Stomach smooth muscle (tissue), 2 donors: ENCODE results near the gene PTPRT.

ENCODE experiments used
- H3K27ac ChIP-seq: one replicate; pipeline ENCODE4 v1.7.0; 2013; ENCODE audit warnings: mild to moderate bottlenecking, low read length, inconsistent platforms
- H3K27me3 ChIP-seq, 2 donors: one replicate each; pipeline ENCODE4 v1.7.0; 2013; ENCODE audit warnings: low read length in 2 of 2; ENCODE audit not compliant: insufficient read depth in 2 of 2, control insufficient read depth in 1 of 2
- H3K36me3 ChIP-seq, 2 donors: one replicate each; pipeline ENCODE4 v1.7.0; 2013; ENCODE audit warnings: low read length in 2 of 2; ENCODE audit not compliant: control insufficient read depth in 2 of 2, insufficient read depth in 2 of 2
- H3K4me1 ChIP-seq: one replicate; pipeline ENCODE4 v1.7.0; 2013; ENCODE audit warnings: low read length; ENCODE audit not compliant: control insufficient read depth, insufficient read depth
- H3K4me3 ChIP-seq, 2 donors: one replicate each; pipeline ENCODE4 v1.7.0; 2013; ENCODE audit warnings: low read length in 2 of 2
- H3K9ac ChIP-seq, 2 donors: one replicate each; pipeline ENCODE4 v1.7.0; 2013; ENCODE audit warnings: low read length in 2 of 2, mild to moderate bottlenecking in 1 of 2
- H3K9me3 ChIP-seq, 2 donors: one replicate each; pipeline ENCODE4 v1.7.0; 2013; ENCODE audit warnings: low read length in 2 of 2; ENCODE audit not compliant: control insufficient read depth in 2 of 2
- donor health status: healthy.
- donor health status: Pancreatic carcinoma.

PTPRT gene

GRCh38 chr20:42276718-42277602, 912.7 kb downstream of the PTPRT start:
- Histone ChIP-seq H3K4me1 (no peaks in the 10 kb centered on the region), H3K9me3 (peaks cover 0 to 4% of the 10 kb centered on the region in 2 donors), H3K27ac (no peak overlapping the region), H3K36me3 (no peaks in the 10 kb centered on the region), H3K9ac (no peak overlapping the region), H3K27me3 (no peaks in the 10 kb centered on the region), H3K4me3 (no peak overlapping the region)

DNA sequence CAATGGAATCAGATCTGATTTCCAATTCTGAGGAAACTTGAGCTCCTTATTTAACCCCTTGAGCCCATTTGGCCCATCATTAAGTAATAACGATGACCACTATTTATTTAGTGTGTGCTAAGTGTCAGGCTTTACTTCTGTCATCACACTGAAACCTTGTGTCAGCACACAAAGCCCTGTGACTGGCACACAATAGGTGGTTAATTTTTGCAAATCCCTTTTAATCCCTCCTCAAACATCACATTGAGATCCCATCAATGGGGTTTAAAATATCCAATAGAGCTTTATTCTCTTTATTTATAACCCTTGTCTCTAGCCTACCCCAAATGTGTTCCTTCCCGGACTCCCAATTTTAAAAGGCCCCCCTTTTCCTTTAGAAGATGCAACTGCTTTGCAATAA, 914.7 kb downstream of the PTPRT start:
- Histone ChIP-seq H3K27ac (no peak overlapping the region), H3K4me3 (no peak overlapping the region), H3K36me3 (no peaks in the 10 kb centered on the region), H3K4me1 (no peaks in the 10 kb centered on the region), H3K27me3 (no peaks in the 10 kb centered on the region), H3K9ac (no peak overlapping the region), H3K9me3 (peaks cover 0 to 4% of the 10 kb centered on the region in 2 donors)

- H3K36me3 ChIP-seq = no peaks in the 10 kb centered on the region
These were observed 917.2 kb downstream of the PTPRT start for GRCh38 chr20:42272516-42272915.

DNA sequence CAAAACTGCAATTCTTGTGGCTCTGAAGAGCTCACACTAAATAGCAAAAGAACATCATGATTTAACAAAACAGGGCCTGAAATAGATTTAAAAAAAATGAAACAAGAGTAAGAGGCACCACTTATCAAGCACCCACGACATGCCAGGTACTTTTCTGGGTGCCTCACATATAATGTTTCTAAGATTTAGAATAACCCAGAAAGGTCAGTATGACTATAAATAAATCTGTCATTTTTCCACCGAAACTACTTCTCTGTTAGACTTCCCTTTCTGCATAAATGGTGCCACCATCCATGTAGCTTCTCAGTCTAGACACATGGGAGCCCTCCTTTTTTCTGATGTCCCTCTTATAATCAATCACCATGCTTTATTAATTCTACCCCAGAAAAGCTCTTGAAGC, 919.2 kb downstream of the PTPRT start:
- no peaks in the 10 kb centered on the region for H3K27me3 ChIP-seq
- H3K4me1 ChIP-seq = no peaks in the 10 kb centered on the region
- H3K9me3 ChIP-seq = peaks cover 0 to 4% of the 10 kb centered on the region in 2 donors
- H3K36me3 ChIP-seq = no peaks in the 10 kb centered on the region
- H3K27ac ChIP-seq = no peak overlapping the region
- no peak overlapping the region for H3K4me3 ChIP-seq
- no peak overlapping the region for H3K9ac ChIP-seq

More at GRCh38 chr20:42272516-42272915, 917.2 kb downstream of the PTPRT start:
- H3K27ac ChIP-seq = no peak overlapping the region
- no peak overlapping the region for H3K4me3 ChIP-seq
- H3K4me1 ChIP-seq = no peaks in the 10 kb centered on the region
- H3K9me3 ChIP-seq = peaks cover 0 to 4% of the 10 kb centered on the region in 2 donors
- H3K27me3 ChIP-seq = no peaks in the 10 kb centered on the region
- no peak overlapping the region for H3K9ac ChIP-seq

- Histone ChIP-seq H3K4me1 (no peaks in the 10 kb centered on the region), H3K27me3 (no peaks in the 10 kb centered on the region), H3K27ac (no peak overlapping the region), H3K4me3 (no peak overlapping the region), H3K9me3 (no peaks in the 10 kb centered on the region), H3K36me3 (no peaks in the 10 kb centered on the region), H3K9ac (no peak overlapping the region)
These were observed 921.8 kb downstream of the PTPRT start for GRCh38 chr20:42267793-42268384.

GRCh38 chr20:42261766-42262270, 927.9 kb downstream of the PTPRT start:
- Histone ChIP-seq H3K9me3 (no peaks in the 10 kb centered on the region), H3K27me3 (no peaks in the 10 kb centered on the region), H3K9ac (no peak overlapping the region)

DNA sequence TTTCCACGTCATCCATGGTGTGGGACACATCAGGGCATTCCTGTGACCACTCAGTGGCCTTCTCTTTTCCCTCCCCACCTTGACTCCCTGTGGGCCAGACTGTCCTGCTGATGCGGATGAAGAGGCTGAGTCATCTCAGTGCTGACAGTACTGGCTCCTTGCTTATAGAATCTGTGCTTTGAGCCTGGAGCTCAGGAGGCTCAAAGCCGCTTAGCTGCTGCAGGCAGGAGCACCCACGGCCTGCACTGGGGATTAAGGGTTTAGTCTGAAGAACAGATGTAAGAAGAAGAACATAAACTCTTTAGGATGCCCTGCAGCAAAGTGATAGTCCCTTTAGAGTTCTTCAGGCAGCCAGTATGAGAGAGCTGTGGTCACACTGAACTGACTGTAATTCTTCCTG, 929.5 kb downstream of the PTPRT start:
- no peak overlapping the region for H3K4me3 ChIP-seq
- H3K9ac ChIP-seq = no peak overlapping the region
- no peaks in the 10 kb centered on the region for H3K9me3 ChIP-seq
- H3K4me1 ChIP-seq = no peaks in the 10 kb centered on the region
- H3K27me3 ChIP-seq = no peaks in the 10 kb centered on the region
- H3K36me3 ChIP-seq = no peaks in the 10 kb centered on the region
- no peak overlapping the region for H3K27ac ChIP-seq

More at GRCh38 chr20:42261766-42262270, 927.9 kb downstream of the PTPRT start:
- no peak overlapping the region for H3K4me3 ChIP-seq
- no peaks in the 10 kb centered on the region for H3K4me1 ChIP-seq
- H3K36me3 ChIP-seq = no peaks in the 10 kb centered on the region
- no peak overlapping the region for H3K27ac ChIP-seq

DNA sequence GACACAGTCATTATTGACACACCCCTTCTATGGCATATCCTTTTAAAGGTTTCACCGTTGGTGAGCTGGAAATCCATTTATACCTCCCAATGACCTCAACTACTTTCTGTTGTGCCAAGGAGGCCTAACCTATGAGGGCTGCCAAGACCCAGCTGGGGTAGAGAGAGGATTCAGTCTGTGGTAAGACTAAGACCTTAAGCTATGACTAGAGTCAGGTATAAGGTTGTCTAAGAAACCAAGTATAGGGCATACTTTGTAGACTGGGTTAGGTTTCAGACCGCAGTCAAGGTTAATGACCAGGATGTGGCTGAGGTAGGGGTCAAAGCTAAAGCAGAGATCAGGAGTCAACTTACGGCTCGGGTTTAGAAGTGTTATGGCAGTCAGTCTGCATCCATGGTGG, 930.3 kb downstream of the PTPRT start:
- Histone ChIP-seq H3K36me3 (no peaks in the 10 kb centered on the region), H3K9ac (no peak overlapping the region), H3K27ac (no peak overlapping the region), H3K4me1 (no peaks in the 10 kb centered on the region), H3K9me3 (no peaks in the 10 kb centered on the region), H3K27me3 (no peaks in the 10 kb centered on the region), H3K4me3 (no peak overlapping the region)

DNA sequence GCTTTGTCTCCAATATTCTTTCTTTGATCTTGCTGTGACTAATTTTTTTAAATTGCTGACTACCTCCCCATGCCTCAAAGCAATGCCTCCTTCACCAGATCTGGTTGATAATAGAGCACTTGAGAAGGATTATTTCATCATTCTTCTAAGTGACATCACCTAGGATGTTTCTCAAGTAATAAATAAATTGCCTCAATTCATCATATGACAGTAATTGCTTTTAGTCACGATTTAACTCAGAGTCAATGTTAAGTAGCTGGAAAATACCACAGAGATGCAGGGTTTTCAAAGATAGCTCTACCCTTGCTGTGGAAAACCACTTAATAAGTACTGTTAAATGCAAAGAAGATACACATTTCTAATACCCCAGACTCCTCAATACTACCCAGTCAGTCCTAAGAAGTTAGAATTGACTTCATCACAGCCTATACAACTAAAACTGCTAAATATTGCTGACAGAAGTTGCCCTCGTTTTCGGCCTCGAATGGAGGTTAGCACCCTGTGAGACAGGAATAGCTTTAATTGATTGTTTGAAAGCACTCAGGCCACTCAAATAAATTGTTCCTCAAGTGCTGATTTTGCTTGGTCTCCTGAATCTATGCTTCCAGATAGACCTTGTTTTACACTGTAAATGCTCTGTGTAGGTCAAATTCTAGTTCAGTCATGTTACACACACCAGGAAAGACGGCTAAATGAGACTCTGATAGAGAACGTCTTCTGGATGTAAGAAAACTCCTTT, 931.0 kb downstream of the PTPRT start:
- Histone ChIP-seq H3K4me1 (no peaks in the 10 kb centered on the region), H3K9me3 (no peaks in the 10 kb centered on the region), H3K27me3 (no peaks in the 10 kb centered on the region), H3K4me3 (no peak overlapping the region), H3K9ac (no peak overlapping the region), H3K36me3 (no peaks in the 10 kb centered on the region), H3K27ac (no peak overlapping the region)

DNA sequence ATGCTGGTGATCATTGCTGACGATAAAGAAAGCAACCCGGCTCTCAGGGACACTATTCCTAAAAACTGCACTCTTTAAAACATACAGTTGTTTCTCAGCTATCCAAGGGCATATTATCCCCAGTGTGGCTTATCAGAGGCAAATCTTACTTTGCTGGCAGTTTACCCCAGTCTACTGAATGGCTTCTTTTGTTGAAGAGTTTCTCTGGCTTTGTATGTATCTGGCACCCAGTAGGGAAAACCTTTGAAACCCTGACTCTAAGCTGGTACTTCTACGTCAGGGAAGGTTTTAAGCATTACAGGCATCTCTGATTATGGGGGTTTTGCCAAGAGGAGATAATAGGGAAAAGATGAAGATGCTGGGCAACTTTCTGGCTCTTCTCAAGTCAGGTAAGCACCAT, 933.9 kb downstream of the PTPRT start:
- Histone ChIP-seq H3K4me3 (no peak overlapping the region), H3K36me3 (no peaks in the 10 kb centered on the region), H3K27me3 (no peaks in the 10 kb centered on the region), H3K9me3 (no peaks in the 10 kb centered on the region), H3K27ac (no peak overlapping the region), H3K4me1 (no peaks in the 10 kb centered on the region), H3K9ac (no peak overlapping the region)
